Activated B cell treated with CpG ODN at 0.5 μM for 24 hours (primary cell): Measurements from ENCODE around the gene SCARB2. TPM values are rescaled to one million over a fixed set of nuclear protein-coding genes. Genes with fewer than 3 reads are reported as not detected.

Source experiments
- ATAC-seq: fragments of 200-7000 bp; cut with Tn5 transposase; one replicate; pipeline ENCODE4 v1.10.0; 2021; ENCODE audit warnings: low read depth, mild to moderate bottlenecking, moderate library complexity
- CTCF ChIA-PET: fragments of 350-600 bp; sonication (Branson Sonifier 250); formaldehyde crosslinking; loops from one replicate; lab custom pipeline; 2021; ENCODE audit warnings: antibody characterized with exemption; lab: Charles Lee
- POLR2A ChIA-PET: fragments of 350-600 bp; sonication (Branson Sonifier 250); formaldehyde crosslinking; loops from one replicate; lab custom pipeline; 2021; ENCODE audit warnings: antibody characterized with exemption; lab: Charles Lee
- DNase-seq: peaks from one replicate; pipeline ENCODE4 v3.0.0; 2022
- H3K27ac Mint-ChIP-seq: one replicate; pipeline ENCODE4 v1.8.0; 2020; ENCODE audit warnings: mixed read lengths
- H3K27me3 Mint-ChIP-seq: one replicate; pipeline ENCODE4 v1.8.0; 2021; ENCODE audit warnings: mixed read lengths
- H3K36me3 Mint-ChIP-seq: one replicate; pipeline ENCODE4 v1.8.0; 2021; ENCODE audit warnings: low read depth, mixed read lengths
- H3K4me1 Mint-ChIP-seq: one replicate; pipeline ENCODE4 v1.8.0; 2021; ENCODE audit warnings: mixed read lengths
- H3K4me3 Mint-ChIP-seq: one replicate; pipeline ENCODE4 v1.8.0; 2020; ENCODE audit warnings: mild to moderate bottlenecking, mixed read lengths
- H3K9me3 Mint-ChIP-seq: one replicate; pipeline ENCODE4 v1.8.0; 2020; ENCODE audit warnings: mixed read lengths
- CTCF ChIP-seq: fragments of 200-600 bp; IDR thresholded peaks from one replicate; pipeline ENCODE4 v1.8.0; 2022; ENCODE audit warnings: antibody characterized with exemption, mild to moderate bottlenecking
- intact Hi-C: fragments of 100-400 bp; cut with micrococcal nuclease; formaldehyde crosslinking; loops from one replicate; pipeline ENCODE4 v1.15.1; 2024
- total RNA-seq: library from RNA; stranded (reverse); gene quantifications from 2 replicates; pipeline ENCODE4 v1.2.3, GENCODE V29; 2022

Gene SCARB2
- total RNA-seq, 1 donor from 2014 or later, result 21.8 TPM

GRCh38 chr4:76216975-76217814 is 3.6 kb upstream of the SCARB2 start:
- intact Hi-C loops, result loop anchor here (10.0 kb wide), 1 partner anchor 702 kb away; the partner anchor contains the start of genes RCHY1 and THAP6
- ATAC-seq, result no peak
- H3K36me3 Mint-ChIP-seq, result peaks cover 2% of the 10 kb centered on the region
- no peak overlapping the region for H3K4me3 Mint-ChIP-seq
- no peak overlapping the region for H3K27ac Mint-ChIP-seq
- no peak for DNase-seq
- no peaks in the 10 kb centered on the region for H3K9me3 Mint-ChIP-seq
- CTCF ChIA-PET, result interaction anchor here (1.3 kb wide), 1 partner anchor 37 kb away, joined by 6 read pairs; no protein-coding TSS in a partner anchor
- POLR2A ChIA-PET, result no interaction called here
- H3K27me3 Mint-ChIP-seq, result no peaks in the 10 kb centered on the region
- peaks cover 23% of the 10 kb centered on the region for H3K4me1 Mint-ChIP-seq
- TF ChIP-seq CTCF, result no peak

GRCh38 chr4:76216524-76216923 is 2.9 kb upstream of the SCARB2 start:
- peaks cover 2% of the 10 kb centered on the region for H3K36me3 Mint-ChIP-seq
- intact Hi-C loops, result loop anchor here (10.0 kb wide), 1 partner anchor 702 kb away; the partner anchor contains the start of genes RCHY1 and THAP6
- POLR2A ChIA-PET, result no interaction called here

GRCh38 chr4:76215077-76215476 is 1.5 kb upstream of the SCARB2 start:
- intact Hi-C loops, result loop anchor here (10.0 kb wide), 1 partner anchor 700 kb away; the partner anchor contains the start of genes RCHY1 and THAP6
- POLR2A ChIA-PET, result interaction anchor here (0.6 kb wide), 2 partner anchors 16 to 62 kb away, joined by 3 to 4 read pairs; no protein-coding TSS in a partner anchor

More at GRCh38 chr4:76216524-76216923, 2.9 kb upstream of the SCARB2 start:
- Mint-ChIP-seq H3K27me3 (no peaks in the 10 kb centered on the region), H3K4me3 (no peak overlapping the region), H3K9me3 (no peaks in the 10 kb centered on the region), H3K4me1 (peaks cover 28% of the 10 kb centered on the region), H3K27ac (peak overlapping the region; percentile 42)
- no peak for DNase-seq
- no peak for TF ChIP-seq CTCF
- no peak for ATAC-seq
- CTCF ChIA-PET, result interaction anchor here (1.3 kb wide), 1 partner anchor 37 kb away, joined by 6 read pairs; no protein-coding TSS in a partner anchor

GRCh38 chr4:76214177-76214675 is 602 bp upstream of the SCARB2 start:
- peak; percentile 0 for ATAC-seq

More at GRCh38 chr4:76215077-76215476, 1.5 kb upstream of the SCARB2 start:
- H3K27ac Mint-ChIP-seq, result peak overlapping the region; percentile 82
- no peaks in the 10 kb centered on the region for H3K27me3 Mint-ChIP-seq
- DNase-seq (no peak), ATAC-seq (no peak)
- H3K36me3 Mint-ChIP-seq, result peaks cover 2% of the 10 kb centered on the region
- H3K9me3 Mint-ChIP-seq, result no peaks in the 10 kb centered on the region
- CTCF ChIA-PET, result interaction anchor here (3.0 kb wide), 1 partner anchor 35 kb away, joined by 11 read pairs; no protein-coding TSS in a partner anchor
- H3K4me3 Mint-ChIP-seq, result peak overlapping the region; percentile 85
- TF ChIP-seq CTCF, result no peak
- peaks cover 42% of the 10 kb centered on the region for H3K4me1 Mint-ChIP-seq

More at GRCh38 chr4:76214177-76214675, 602 bp upstream of the SCARB2 start:
- H3K36me3 Mint-ChIP-seq, result peaks cover 4% of the 10 kb centered on the region
- peaks cover 48% of the 10 kb centered on the region for H3K4me1 Mint-ChIP-seq
- DNase-seq, result no peak
- peak overlapping the region; percentile 82 for H3K27ac Mint-ChIP-seq
- ChIA-PET POLR2A (interaction anchor here (0.6 to 2.4 kb wide), 2 partner anchors 15 kb away, joined by 3 to 25 read pairs; no protein-coding TSS in a partner anchor), CTCF (interaction anchor here (3.0 kb wide), 1 partner anchor 34 kb away, joined by 11 read pairs; no protein-coding TSS in a partner anchor)
- no peaks in the 10 kb centered on the region for H3K27me3 Mint-ChIP-seq
- peak overlapping the region; percentile 85 for H3K4me3 Mint-ChIP-seq
- intact Hi-C loops, result loop anchor here (5.0 to 10.0 kb wide), 3 partner anchors 699 to 863 kb away; partner anchors contain the start of genes CCNI, RCHY1 and THAP6
- TF ChIP-seq CTCF, result no peak
- no peaks in the 10 kb centered on the region for H3K9me3 Mint-ChIP-seq
